ENCODE data around the gene DLGAP1. TPM values are rescaled to one million over a fixed set of nuclear protein-coding genes. Genes with fewer than 3 reads are reported as not detected.

The DLGAP1 gene
- total RNA-seq, 1 experiment from 2014 or later: 0.39 TPM

GRCh38 chr18:3447068-3447894, 1007.8 kb downstream of the DLGAP1 start (continued):
- no peak for TF ChIP-seq CTCF (IDR thresholded peaks at IDR 0.05 in 2 of 3, conservative IDR thresholded peaks at IDR 0.05 in 1 of 3; ENCODE audit: borderline replicate concordance in 1 of 3, insufficient read depth in 1 of 3, low read depth in 2 of 3, low read length in 2 of 3)
- no peak for TF ChIP-seq ZFX (IDR thresholded peaks at IDR 0.05)

Small RNA genes within 50 kb of the gene (microRNA-seq; reads per million reads assigned to microRNA genes)
- not detected for gene MIR6718 (ENCODE audit: borderline number of aligned reads)

Measured in HCT116 (cell line).